SJCRH30 (cell line): ENCODE measurements around the gene LGR5. TPM values are rescaled to one million over a fixed set of nuclear protein-coding genes. Genes with fewer than 3 reads are reported as not detected.
A peak's percentile ranks its signal among the peaks of the same experiment; 100 is the strongest.
"Not testable (repeated sequence)": the region's sequence is repeated elsewhere in the genome, so short reads cannot be mapped to it uniquely, and the experiment has no call there.

ENCODE experiments used
- DNase-seq, 2 experiments: peaks; one replicate each; pipeline ENCODE4 v3.0.0-alpha.2; 2015 to 2020
- H3K27ac ChIP-seq: fragments of 250-450 bp; sonication (Bioruptor Pico); 2 replicates; pipeline ENCODE4 v1.5.1; 2020; ENCODE audit warnings: mild to moderate bottlenecking, moderate library complexity
- H3K27me3 ChIP-seq: fragments of 250-450 bp; sonication (Bioruptor Pico); 2 replicates; pipeline ENCODE4 v1.5.1; 2020; ENCODE audit warnings: mild to moderate bottlenecking, moderate library complexity
- H3K36me3 ChIP-seq: fragments of 250-450 bp; sonication (Bioruptor Pico); 2 replicates; pipeline ENCODE4 v1.5.1; 2020; ENCODE audit warnings: mild to moderate bottlenecking, moderate library complexity
- H3K4me1 ChIP-seq: fragments of 250-450 bp; sonication (Bioruptor Pico); 2 replicates; pipeline ENCODE4 v1.5.1; 2020; ENCODE audit warnings: mild to moderate bottlenecking, moderate library complexity
- H3K4me3 ChIP-seq: fragments of 250-450 bp; sonication (Bioruptor Pico); 2 replicates; pipeline ENCODE4 v1.5.1; 2020; ENCODE audit warnings: mild to moderate bottlenecking, moderate library complexity
- H3K9me3 ChIP-seq: fragments of 250-450 bp; sonication (Bioruptor Pico); replicated peaks from 2 replicates; pipeline ENCODE4 v1.5.1; 2020; ENCODE audit warnings: mild to moderate bottlenecking, moderate library complexity
- total RNA-seq: library from RNA; depleted of rRNA; stranded (reverse); fragments of >200 nt; shearing (Covaris generic); gene quantifications from 2 replicates; pipeline ENCODE4 v1.2.3, GENCODE V29; 2014

LGR5 gene
- total RNA-seq, 1 experiment from 2014 or later: 6.4 TPM

DNA sequence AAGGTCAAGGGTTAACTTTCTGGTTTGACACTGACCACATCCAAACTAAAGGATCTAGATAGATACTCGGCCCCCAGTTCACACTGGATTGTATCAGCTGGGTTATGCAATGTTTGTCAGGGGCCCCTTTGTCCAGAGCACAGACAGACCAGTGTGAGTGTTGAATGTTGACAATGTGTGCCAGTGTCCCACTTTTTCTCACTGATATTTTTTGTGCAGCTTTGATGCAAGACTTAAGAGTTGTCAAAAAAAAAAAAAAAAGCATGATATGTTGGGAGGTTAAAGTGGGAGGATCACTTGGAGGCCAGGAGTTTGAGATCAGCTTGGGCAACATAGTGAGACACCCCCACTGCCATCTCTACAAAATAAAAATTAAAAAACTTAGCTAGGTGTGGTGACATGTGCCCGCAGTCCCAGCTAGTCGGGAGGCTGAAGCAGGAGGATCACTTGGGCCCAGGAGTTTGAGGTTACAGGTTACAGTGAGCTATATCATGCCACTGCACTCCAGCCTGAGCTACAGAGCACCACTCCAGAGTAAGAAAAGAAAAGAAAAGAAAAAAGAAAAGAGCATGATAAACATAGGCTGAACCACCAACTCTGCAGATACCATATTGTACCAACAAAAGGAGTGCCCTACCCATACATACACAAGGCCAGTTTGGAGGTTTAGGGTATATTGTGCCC lies 97.5 kb downstream of the LGR5 start:
- H3K27me3 ChIP-seq: no peaks in the 10 kb centered on the region
- no peaks in the 10 kb centered on the region; the same call in 1 of the 2 replicates for H3K4me1 ChIP-seq
- DNase-seq: no peak
- H3K9me3 ChIP-seq: no peaks in the 10 kb centered on the region
- H3K27ac ChIP-seq: no peak overlapping the region
- no peaks in the 10 kb centered on the region for H3K36me3 ChIP-seq
- H3K4me3 ChIP-seq: no peak overlapping the region

GRCh38 chr12:71538807-71539206 lies 99.2 kb downstream of the LGR5 start:
- Histone ChIP-seq H3K4me1 (no peaks in the 10 kb centered on the region; the same call in 1 of the 2 replicates), H3K27ac (no peak overlapping the region), H3K36me3 (no peaks in the 10 kb centered on the region), H3K27me3 (no peaks in the 10 kb centered on the region), H3K9me3 (no peaks in the 10 kb centered on the region), H3K4me3 (no peak overlapping the region)
- DNase-seq: no peak

- Histone ChIP-seq H3K27ac (no peak overlapping the region), H3K36me3 (no peaks in the 10 kb centered on the region), H3K4me1 (no peaks in the 10 kb centered on the region), H3K4me3 (no peak overlapping the region), H3K9me3 (no peaks in the 10 kb centered on the region), H3K27me3 (no peaks in the 10 kb centered on the region)
- no peak for DNase-seq
Observed at GRCh38 chr12:71541583-71541982, 102.0 kb downstream of the LGR5 start.

GRCh38 chr12:71546322-71546861 lies 106.8 kb downstream of the LGR5 start:
- H3K4me1 ChIP-seq: peaks cover 10% of the 10 kb centered on the region
- H3K27ac ChIP-seq: no peak overlapping the region
- no peaks in the 10 kb centered on the region for H3K36me3 ChIP-seq
- H3K4me3 ChIP-seq: no peak overlapping the region
- H3K27me3 ChIP-seq: no peaks in the 10 kb centered on the region
- H3K9me3 ChIP-seq: no peaks in the 10 kb centered on the region
- DNase-seq: no peak

- H3K4me1 ChIP-seq: peaks cover 19% of the 10 kb centered on the region
- no peak overlapping the region for H3K27ac ChIP-seq
- DNase-seq: peak; percentile 13 to 45
- H3K36me3 ChIP-seq: no peaks in the 10 kb centered on the region
- no peaks in the 10 kb centered on the region for H3K9me3 ChIP-seq
- H3K27me3 ChIP-seq: no peaks in the 10 kb centered on the region
- H3K4me3 ChIP-seq: no peak overlapping the region
Observed at GRCh38 chr12:71548893-71549292, 109.3 kb downstream of the LGR5 start.

DNA sequence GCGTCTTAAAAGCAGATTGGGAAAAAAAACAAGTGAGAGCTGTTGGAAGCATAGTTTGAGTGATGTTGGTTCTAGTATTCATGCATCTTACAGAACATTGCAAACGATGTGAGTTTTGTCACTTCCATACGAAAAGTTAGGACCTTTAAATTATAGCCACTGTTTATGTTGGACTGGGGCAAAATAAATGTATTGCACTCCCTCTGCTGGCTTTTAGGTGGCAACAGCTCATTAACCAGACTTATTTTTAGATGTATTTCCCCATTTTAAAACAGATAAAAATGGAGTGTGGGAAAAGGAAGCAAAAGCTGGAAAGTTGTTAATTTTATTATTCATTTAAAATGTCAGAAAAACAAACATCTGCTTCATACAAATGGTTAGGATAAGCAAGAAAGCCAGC lies 111.9 kb downstream of the LGR5 start:
- H3K27ac ChIP-seq: no peak overlapping the region
- no peaks in the 10 kb centered on the region for H3K36me3 ChIP-seq
- no peak overlapping the region for H3K4me3 ChIP-seq
- no peaks in the 10 kb centered on the region for H3K9me3 ChIP-seq
- no peaks in the 10 kb centered on the region for H3K27me3 ChIP-seq
- DNase-seq: peak in 1 of 2 experiments; percentile 44
- H3K4me1 ChIP-seq: peaks cover 21% of the 10 kb centered on the region

DNA sequence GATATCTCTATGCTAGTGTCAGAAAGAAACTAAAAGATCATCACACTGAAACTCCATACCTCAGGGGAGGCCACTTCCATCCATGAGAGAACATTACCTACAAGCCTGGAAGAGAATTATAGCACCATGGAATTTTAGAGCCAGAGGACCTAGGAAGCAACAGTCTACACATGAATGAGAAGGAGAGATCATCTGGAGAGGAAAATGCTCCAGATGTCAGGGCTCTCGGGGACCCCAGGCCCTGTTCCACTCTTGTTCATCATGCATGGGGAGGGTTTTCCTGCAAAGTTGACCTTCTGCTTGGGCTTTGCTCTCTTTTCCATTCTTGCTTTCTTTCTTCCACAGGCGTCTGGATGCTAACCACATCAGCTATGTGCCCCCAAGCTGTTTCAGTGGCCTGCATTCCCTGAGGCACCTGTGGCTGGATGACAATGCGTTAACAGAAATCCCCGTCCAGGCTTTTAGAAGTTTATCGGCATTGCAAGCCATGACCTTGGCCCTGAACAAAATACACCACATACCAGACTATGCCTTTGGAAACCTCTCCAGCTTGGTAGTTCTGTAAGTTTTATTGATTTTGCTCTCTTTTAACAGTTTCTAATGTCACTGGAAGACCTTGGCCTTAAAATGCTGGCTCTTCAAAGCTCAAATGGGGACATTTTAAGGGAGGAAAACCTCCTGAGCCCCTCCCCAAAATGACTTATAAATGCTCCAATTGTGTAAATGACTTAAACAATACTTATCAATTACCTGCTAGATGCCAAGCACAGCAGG lies 113.3 kb downstream of the LGR5 start:
- Histone ChIP-seq H3K4me3 (no peak overlapping the region), H3K27me3 (no peaks in the 10 kb centered on the region), H3K9me3 (no peaks in the 10 kb centered on the region), H3K4me1 (peaks cover 29% of the 10 kb centered on the region), H3K27ac (no peak overlapping the region), H3K36me3 (no peaks in the 10 kb centered on the region)
- DNase-seq: peak; percentile 31 to 43

DNA sequence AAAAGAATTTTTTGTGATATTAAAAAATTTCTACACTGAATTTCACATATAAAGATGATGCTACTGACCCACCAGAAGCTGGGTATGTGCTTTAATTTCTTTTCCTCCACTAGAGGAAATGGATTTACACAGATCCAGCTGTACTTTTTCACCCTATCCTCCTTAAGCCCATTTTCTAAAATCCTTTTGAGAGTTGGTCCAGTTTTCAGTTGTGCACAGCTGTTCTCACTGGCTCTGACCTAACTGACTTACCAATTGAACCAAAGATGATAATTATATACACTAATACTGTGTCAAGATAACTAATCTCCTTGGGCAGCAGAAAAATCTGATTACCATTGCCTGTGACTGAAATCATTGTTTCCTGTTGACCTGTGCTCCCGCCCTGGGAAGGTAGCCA lies 115.6 kb downstream of the LGR5 start:
- Histone ChIP-seq H3K27ac (no peak overlapping the region), H3K36me3 (no peaks in the 10 kb centered on the region), H3K4me3 (no peak overlapping the region), H3K27me3 (no peaks in the 10 kb centered on the region), H3K4me1 (peaks cover 21% of the 10 kb centered on the region), H3K9me3 (no peaks in the 10 kb centered on the region)
- no peak for DNase-seq

DNA sequence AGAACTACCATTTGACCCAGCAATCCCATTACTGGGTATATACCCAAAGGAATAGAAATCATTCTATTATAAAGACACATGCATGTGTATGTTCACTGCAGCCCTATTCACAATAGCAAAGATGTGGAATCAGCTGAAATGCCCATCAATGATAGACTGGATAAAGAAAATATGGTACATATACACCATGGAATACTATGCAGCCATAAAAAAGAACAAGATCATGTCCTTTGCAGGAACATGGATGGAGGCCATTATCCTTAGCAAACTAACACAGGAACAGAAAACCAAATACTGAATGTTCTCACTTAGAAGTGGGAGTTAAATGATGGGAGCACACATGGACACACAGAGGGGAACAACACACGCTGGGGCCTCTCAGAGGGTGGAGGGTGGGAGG lies 116.2 kb downstream of the LGR5 start:
- not testable (repeated sequence) for H3K4me3 ChIP-seq, DNase-seq, H3K27ac ChIP-seq, H3K27me3 ChIP-seq, H3K36me3 ChIP-seq, H3K9me3 ChIP-seq
- peaks cover 21% of the 10 kb centered on the region for H3K4me1 ChIP-seq

- Histone ChIP-seq H3K9me3 (no peaks in the 10 kb centered on the region), H3K27me3 (no peaks in the 10 kb centered on the region), H3K27ac (0 out of 2 replicates have a peak overlapping the region, but pooled peaks have one; percentile 11), H3K4me1 (peaks cover 18% of the 10 kb centered on the region), H3K36me3 (no peaks in the 10 kb centered on the region), H3K4me3 (no peak overlapping the region)
- no peak for DNase-seq
Observed at GRCh38 chr12:71556448-71556847, 116.8 kb downstream of the LGR5 start.

DNA sequence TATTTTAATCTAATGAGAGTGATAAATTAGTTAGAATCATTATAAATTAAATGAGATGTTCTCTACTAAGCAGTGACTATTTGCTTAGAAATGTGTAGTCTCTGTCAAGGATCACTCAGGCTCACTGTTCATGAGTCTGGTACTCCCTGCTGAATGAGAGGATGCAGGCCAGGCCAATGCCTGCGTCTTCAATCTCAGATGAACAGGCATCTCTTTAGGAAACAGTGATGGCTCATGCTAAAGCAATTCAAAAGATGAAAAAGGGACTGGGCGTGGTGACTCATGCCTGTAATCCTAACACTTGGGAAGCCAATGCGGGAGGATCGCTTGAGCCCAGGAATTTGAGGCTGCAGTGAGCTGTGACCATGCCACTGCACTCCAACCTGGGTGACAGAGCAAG lies 117.3 kb downstream of the LGR5 start:
- peak; percentile 66 to 68 for DNase-seq
- 0 out of 2 replicates have a peak overlapping the region, but pooled peaks have one; percentile 11 for H3K27ac ChIP-seq

GRCh38 chr12:71558445-71558844 lies 118.8 kb downstream of the LGR5 start:
- Histone ChIP-seq H3K27me3 (no peaks in the 10 kb centered on the region), H3K27ac (no peak overlapping the region), H3K4me1 (peaks cover 10% of the 10 kb centered on the region), H3K4me3 (no peak overlapping the region), H3K9me3 (no peaks in the 10 kb centered on the region), H3K36me3 (no peaks in the 10 kb centered on the region)
- no peak for DNase-seq

More for the DNA sequence above, 117.3 kb downstream of the LGR5 start:
- H3K9me3 ChIP-seq: no peaks in the 10 kb centered on the region
- peaks cover 15% of the 10 kb centered on the region for H3K4me1 ChIP-seq
- H3K4me3 ChIP-seq: no peak overlapping the region
- no peaks in the 10 kb centered on the region for H3K36me3 ChIP-seq
- H3K27me3 ChIP-seq: no peaks in the 10 kb centered on the region

DNA sequence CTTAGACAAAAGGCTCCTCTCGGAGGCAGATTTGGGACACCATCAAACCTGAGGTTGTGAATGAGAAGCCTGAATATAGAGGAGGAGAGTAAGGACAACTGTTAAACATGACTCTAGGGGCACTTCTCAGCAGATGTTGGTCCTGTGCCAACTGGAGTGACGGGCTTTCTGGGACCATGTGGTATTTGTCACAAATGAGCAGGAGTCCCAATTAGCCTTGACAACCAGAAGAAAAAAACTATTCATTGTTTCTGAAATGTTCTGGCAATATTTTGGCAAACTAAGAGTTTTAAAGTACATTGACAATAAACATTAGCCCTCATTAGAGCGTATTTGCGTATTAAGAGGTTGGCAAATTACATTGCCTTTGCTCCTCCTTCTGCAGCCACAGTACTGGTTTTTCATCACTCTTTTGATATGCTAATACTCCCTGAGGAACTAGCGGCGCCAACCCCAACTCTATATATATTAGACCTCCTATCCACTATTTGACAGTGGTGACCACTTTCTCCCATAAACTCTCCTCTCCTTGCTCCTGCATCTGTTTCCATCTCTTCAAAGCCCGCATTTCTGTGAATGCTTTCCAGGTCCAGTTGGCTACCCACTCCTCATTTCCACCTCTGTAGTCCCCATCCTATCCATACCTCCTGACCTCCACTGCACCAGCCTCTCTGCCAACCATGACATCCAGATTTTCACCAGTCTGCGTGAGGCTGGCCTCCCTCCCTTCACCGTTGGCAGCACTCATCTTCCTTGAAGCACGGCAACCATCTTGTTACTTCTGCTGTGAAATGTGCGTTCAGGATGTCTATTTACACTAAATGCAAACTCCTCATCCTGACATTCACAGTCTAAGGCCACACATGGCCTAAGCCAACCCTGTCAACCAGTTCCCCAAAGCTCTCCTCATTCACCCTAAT lies 123.3 kb downstream of the LGR5 start:
- no peak for DNase-seq
- H3K27ac ChIP-seq: no peak overlapping the region

DNA sequence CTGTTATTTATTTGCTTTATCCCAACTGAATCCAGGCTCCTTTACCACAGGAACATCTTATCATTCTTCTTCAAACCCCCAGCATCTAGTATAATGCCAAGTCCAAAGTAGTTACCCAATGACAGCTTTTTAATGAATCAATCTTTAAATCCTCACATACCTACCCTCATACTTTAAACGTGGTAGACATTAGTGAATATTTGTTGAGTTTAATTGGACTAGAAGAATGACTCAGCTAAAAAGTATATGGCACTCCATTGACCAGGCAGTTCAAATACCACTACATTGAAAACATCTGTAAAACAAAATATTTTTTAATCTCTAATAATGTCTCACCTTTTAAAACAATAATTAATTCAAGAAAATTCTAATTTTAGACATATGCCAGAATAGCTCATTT lies 125.9 kb downstream of the LGR5 start:
- Histone ChIP-seq H3K27me3 (no peaks in the 10 kb centered on the region), H3K27ac (no peak overlapping the region), H3K4me1 (no peaks in the 10 kb centered on the region), H3K4me3 (no peak overlapping the region), H3K9me3 (no peaks in the 10 kb centered on the region), H3K36me3 (no peaks in the 10 kb centered on the region)
- DNase-seq: no peak

More for the DNA sequence above, 123.3 kb downstream of the LGR5 start:
- H3K9me3 ChIP-seq: no peaks in the 10 kb centered on the region
- no peak overlapping the region for H3K4me3 ChIP-seq
- H3K36me3 ChIP-seq: no peaks in the 10 kb centered on the region
- no peaks in the 10 kb centered on the region for H3K27me3 ChIP-seq
- H3K4me1 ChIP-seq: no peaks in the 10 kb centered on the region
